Nephron (organoid): ENCODE data around the gene OGDH.

Experiments used
- H3K27ac Mint-ChIP-seq, 3 experiments: 2 replicates each; pipeline ENCODE4 v1.8.0; 2020; ENCODE audit warnings: mixed read lengths in 3 of 3, mild to moderate bottlenecking in 2 of 3, moderate library complexity in 1 of 3
- H3K27me3 Mint-ChIP-seq: 2 replicates; pipeline ENCODE4 v1.8.0; 2021; ENCODE audit warnings: low read depth, mild to moderate bottlenecking, moderate library complexity, mixed read lengths
- H3K36me3 Mint-ChIP-seq: 2 replicates; pipeline ENCODE4 v1.8.0; 2020; ENCODE audit warnings: low read depth, mixed read lengths
- H3K4me1 Mint-ChIP-seq: 2 replicates; pipeline ENCODE4 v1.8.0; 2020; ENCODE audit warnings: mixed read lengths
- H3K4me3 Mint-ChIP-seq, 3 experiments: 2 replicates each; pipeline ENCODE4 v1.8.0; 2020; ENCODE audit warnings: mild to moderate bottlenecking in 3 of 3, mixed read lengths in 3 of 3, moderate library complexity in 2 of 3
- H3K9me3 Mint-ChIP-seq: 2 replicates; pipeline ENCODE4 v1.8.0; 2020; ENCODE audit warnings: mixed read lengths
- TF ChIP-seq, protein P1 (sequence below), 3 experiments: fragments of 200-600 bp; sonication (generic); IDR thresholded peaks; one replicate each; pipeline ENCODE4 v1.5.0; 2021; ENCODE audit warnings: antibody characterized with exemption in 3 of 3; ENCODE audit not compliant: unreplicated experiment in 3 of 3

OGDH gene

DNA sequence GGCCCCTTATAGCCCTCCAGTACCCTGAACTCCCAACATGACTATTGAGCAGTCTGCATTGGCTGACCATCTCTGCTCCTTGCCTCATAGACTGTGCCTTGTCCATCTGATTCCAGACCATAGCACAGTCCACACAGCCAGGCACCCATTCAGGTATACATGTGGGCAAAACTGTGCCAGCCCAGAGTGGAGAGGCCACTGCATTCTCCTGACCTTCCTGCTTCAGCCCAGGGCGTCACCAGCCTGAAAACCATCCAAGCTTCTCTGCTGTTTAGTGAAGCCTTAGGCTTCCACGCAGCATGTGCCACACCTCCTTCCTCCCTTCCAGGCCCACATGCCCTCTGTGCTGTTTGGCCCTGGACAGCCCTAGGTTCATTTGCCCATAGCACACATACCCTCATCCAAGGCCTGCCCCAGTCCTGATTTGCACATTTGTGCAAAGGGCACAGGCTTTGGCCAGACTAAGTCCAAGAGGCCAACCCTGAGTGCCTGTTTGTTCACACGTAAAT, 43.2 kb upstream of the OGDH start:
- no peaks in the 10 kb centered on the region for H3K4me1 Mint-ChIP-seq
- TF ChIP-seq, protein P1, sequence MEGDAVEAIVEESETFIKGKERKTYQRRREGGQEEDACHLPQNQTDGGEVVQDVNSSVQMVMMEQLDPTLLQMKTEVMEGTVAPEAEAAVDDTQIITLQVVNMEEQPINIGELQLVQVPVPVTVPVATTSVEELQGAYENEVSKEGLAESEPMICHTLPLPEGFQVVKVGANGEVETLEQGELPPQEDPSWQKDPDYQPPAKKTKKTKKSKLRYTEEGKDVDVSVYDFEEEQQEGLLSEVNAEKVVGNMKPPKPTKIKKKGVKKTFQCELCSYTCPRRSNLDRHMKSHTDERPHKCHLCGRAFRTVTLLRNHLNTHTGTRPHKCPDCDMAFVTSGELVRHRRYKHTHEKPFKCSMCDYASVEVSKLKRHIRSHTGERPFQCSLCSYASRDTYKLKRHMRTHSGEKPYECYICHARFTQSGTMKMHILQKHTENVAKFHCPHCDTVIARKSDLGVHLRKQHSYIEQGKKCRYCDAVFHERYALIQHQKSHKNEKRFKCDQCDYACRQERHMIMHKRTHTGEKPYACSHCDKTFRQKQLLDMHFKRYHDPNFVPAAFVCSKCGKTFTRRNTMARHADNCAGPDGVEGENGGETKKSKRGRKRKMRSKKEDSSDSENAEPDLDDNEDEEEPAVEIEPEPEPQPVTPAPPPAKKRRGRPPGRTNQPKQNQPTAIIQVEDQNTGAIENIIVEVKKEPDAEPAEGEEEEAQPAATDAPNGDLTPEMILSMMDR (IDR thresholded peaks at IDR 0.05; ENCODE audit: unreplicated experiment in 3 of 3), result no peak
- no peak overlapping the region for H3K27ac Mint-ChIP-seq
- no peak overlapping the region for H3K4me3 Mint-ChIP-seq
- H3K36me3 Mint-ChIP-seq, result peaks cover 26% of the 10 kb centered on the region
- H3K27me3 Mint-ChIP-seq, result no peaks in the 10 kb centered on the region
- H3K9me3 Mint-ChIP-seq, result no peaks in the 10 kb centered on the region

DNA sequence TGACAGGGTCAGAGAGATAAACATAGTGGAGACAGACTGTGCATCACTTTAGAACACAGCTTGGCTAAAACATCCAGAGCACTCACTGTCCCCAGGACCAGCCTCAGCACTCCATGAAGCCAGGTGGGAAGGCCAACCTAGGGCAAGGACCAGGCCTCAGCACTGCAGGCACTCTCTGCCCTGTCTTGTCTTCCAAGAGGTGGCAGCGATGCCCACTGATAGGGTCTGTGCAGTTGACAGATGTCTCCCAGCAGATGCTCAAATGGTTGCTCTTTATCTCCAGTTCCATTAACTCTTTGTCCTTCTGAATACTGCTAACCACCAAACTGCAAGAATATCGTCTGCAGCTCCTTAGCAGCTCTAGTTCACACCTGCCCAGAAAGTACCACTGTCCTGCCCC, 41.8 kb upstream of the OGDH start:
- Mint-ChIP-seq H3K4me3 (no peak overlapping the region), H3K4me1 (no peaks in the 10 kb centered on the region), H3K36me3 (peaks cover 40% of the 10 kb centered on the region), H3K9me3 (no peaks in the 10 kb centered on the region), H3K27ac (no peak overlapping the region), H3K27me3 (no peaks in the 10 kb centered on the region)
- TF ChIP-seq, protein P1 (IDR thresholded peaks at IDR 0.05; ENCODE audit: unreplicated experiment in 3 of 3), result no peak

DNA sequence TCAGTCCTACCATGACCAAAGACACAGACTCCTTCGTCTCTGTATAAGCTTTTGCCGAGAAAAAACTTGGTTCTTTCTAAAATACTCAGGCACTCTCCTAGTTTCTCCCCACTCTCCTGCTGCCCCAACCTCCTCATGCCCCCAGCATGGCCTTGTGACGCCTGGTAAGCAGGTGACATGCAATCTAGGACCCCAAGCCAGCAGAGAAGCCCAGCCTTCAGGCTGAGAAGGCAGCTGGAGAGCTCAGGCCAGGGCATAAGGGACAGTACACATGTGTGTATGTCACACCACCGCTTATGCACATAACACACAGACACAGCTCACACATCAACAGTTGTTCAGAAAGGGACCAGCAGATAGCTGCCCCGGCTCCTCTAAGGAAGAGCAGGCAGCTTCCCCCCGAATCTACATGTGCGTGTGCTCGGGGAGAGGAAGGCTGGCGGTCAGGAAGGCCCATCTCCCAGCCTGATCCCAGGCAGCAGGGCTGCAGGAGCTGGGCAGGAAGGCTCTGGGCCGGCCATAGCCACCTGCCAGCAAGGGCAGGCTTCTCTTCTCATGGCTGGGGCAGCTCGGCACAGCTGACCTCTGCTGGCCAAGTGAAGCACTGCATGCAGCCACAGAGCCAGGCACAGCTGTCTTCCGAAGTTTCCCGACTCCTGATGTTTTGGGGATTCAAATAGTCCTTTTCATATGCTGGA, 41.2 kb upstream of the OGDH start:
- peak overlapping the region in 1 of 3 experiments; percentile 37 for H3K27ac Mint-ChIP-seq
- H3K27me3 Mint-ChIP-seq, result no peaks in the 10 kb centered on the region
- H3K9me3 Mint-ChIP-seq, result no peaks in the 10 kb centered on the region
- peaks cover 46% of the 10 kb centered on the region for H3K36me3 Mint-ChIP-seq
- TF ChIP-seq, protein P1 (IDR thresholded peaks at IDR 0.05; ENCODE audit: unreplicated experiment in 3 of 3), result peak; percentile 89 to 92 (median 92)
- no peaks in the 10 kb centered on the region for H3K4me1 Mint-ChIP-seq
- H3K4me3 Mint-ChIP-seq, result no peak overlapping the region

DNA sequence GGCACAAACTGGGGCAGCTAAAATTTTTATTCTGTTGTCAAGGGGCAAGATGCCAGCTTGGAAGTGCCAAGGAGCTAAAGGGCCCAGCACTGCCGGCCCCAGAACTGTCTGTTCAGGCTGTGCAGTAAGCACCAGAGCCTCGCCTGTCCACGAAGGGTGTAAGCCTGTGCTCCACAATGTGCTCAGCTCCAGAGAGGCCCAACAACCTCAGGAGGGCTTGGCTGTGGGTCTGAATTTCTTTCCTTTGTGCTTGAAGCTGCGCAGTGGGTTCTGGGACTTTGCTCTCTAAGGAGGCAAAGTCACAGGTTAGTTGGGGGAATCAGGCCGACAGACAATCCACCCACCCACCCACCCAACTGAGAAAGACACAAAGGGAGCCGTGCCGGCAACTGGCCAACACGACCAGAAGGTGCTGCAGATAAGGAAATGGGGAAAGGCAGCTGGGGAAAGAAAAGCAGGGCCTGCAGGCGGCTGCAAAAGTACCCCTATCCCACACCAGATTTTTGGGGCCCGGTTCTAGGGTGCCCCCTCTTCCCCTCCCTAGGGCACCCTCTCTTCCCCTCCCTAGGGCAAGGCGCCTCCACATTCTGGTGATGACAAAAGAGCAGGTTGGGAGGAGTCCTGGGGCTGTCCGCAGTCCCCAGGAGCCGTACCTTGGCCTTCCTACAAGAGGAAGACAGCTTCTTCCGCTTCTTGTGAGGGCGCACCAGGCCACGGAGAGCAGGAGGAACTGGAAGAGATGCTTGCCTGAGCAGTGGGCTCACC, 40.5 kb upstream of the OGDH start:
- no peaks in the 10 kb centered on the region for H3K27me3 Mint-ChIP-seq
- TF ChIP-seq, protein P1 (IDR thresholded peaks at IDR 0.05; ENCODE audit: unreplicated experiment in 3 of 3), result peak in 1 of 3 experiments; percentile 22
- peaks cover 50% of the 10 kb centered on the region for H3K36me3 Mint-ChIP-seq
- H3K4me1 Mint-ChIP-seq, result no peaks in the 10 kb centered on the region
- peak overlapping the region in 1 of 3 experiments; percentile 37 for H3K27ac Mint-ChIP-seq
- H3K9me3 Mint-ChIP-seq, result no peaks in the 10 kb centered on the region
- no peak overlapping the region for H3K4me3 Mint-ChIP-seq

DNA sequence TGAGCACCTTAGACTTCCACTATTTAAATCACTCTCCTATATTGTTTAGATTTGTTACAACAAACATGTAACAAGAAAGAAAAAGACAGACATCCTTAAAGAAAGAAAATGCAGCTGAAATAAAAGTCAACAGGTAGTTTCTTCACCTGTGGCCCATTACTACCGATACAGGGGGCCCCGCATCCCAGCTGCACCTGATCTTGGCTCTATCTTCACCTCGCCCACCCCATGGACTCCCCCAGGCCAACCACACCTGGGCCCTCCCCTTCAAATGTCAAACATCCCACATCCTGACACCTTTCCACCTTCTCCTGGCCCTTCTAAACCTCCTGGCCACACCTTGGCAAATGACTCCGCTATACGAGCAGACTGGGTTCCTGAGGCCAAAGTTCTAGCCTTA, 39.7 kb upstream of the OGDH start:
- TF ChIP-seq, protein P1 (IDR thresholded peaks at IDR 0.05; ENCODE audit: unreplicated experiment in 3 of 3), result no peak
- Mint-ChIP-seq H3K4me3 (no peak overlapping the region), H3K36me3 (peaks cover 57% of the 10 kb centered on the region), H3K27ac (no peak overlapping the region), H3K9me3 (no peaks in the 10 kb centered on the region), H3K4me1 (no peaks in the 10 kb centered on the region), H3K27me3 (no peaks in the 10 kb centered on the region)
